GM12878 (cell line): ENCODE measurements around the gene DUS1L. TPM values are rescaled to one million over a fixed set of nuclear protein-coding genes. Genes with fewer than 3 reads are reported as not detected.
A peak's percentile ranks its signal among the peaks of the same experiment; 100 is the strongest.

ENCODE experiments used
- ATAC-seq: fragments of 200-7000 bp; cut with Tn5 transposase; 3 replicates; pipeline ENCODE4 v1.9.1; 2020; ENCODE audit warnings: mild to moderate bottlenecking, moderate library complexity
- BruUV-seq: library from RNA; stranded (reverse); fragments of 400-500 nt; replicated peaks from 2 replicates; lab custom pipeline; 2021; lab: Mats Ljungman, UMichigan
- CTCF ChIA-PET: fragments of 300-600 bp; sonication (Branson Sonifier 250); formaldehyde crosslinking; extraction: SDS; loops from one replicate; lab custom pipeline; 2021; ENCODE audit warnings: inconsistent platforms; lab: Yijun Ruan, JAX
- POLR2A ChIA-PET: fragments of 350-600 bp; formaldehyde crosslinking; extraction: SDS; loops from one replicate; lab custom pipeline; 2021; ENCODE audit warnings: inconsistent platforms; lab: Charles Lee
- RAD21 ChIA-PET: fragments of 300-600 bp; sonication (Branson Sonifier 250); formaldehyde crosslinking; loops from one replicate; lab custom pipeline; 2023; ENCODE audit warnings: antibody characterized with exemption; ENCODE audit not compliant: unreplicated experiment; lab: Charles Lee
- SMC1A ChIA-PET: fragments of 300-600 bp; sonication (Branson Sonifier 250); formaldehyde crosslinking; loops from one replicate; lab custom pipeline; 2023; ENCODE audit not compliant: unreplicated experiment, uncharacterized antibody; lab: Charles Lee
- DNase-seq: peaks from one replicate; pipeline ENCODE4 v3.0.0-alpha.2; 2011; ENCODE audit warnings: low read depth, low spot score
- FAIRE-seq: peaks from 3 replicates; lab custom pipeline; 2011; peaks lifted over from hg19 to GRCh38; lab: Jason Lieb, UNC
- H2AFZ ChIP-seq: 2 replicates; pipeline ENCODE4 v1.6.0; 2011; ENCODE audit warnings: low read depth, low read length, control low read depth; ENCODE audit not compliant: control insufficient read depth
- H3K27ac ChIP-seq: 2 replicates; pipeline ENCODE4 v1.5.1; 2011; ENCODE audit warnings: control low read depth; ENCODE audit not compliant: control insufficient read depth, insufficient read depth
- H3K27me3 ChIP-seq, 2 experiments: replicated peaks in 1 of 2; 2 replicates each; pipeline versions ENCODE4 v1.6.0 to v1.6.1; 2011; ENCODE audit warnings: low read length in 1 of 2; ENCODE audit not compliant: control insufficient read depth in 2 of 2, insufficient read depth in 2 of 2
- H3K36me3 ChIP-seq, 2 experiments: 2 replicates each; pipeline ENCODE4 v1.5.1; 2011; ENCODE audit warnings: low read length in 1 of 2; ENCODE audit not compliant: control insufficient read depth in 2 of 2, insufficient read depth in 2 of 2
- H3K4me1 ChIP-seq: 2 replicates; pipeline ENCODE4 v1.6.1; 2011; ENCODE audit warnings: mild to moderate bottlenecking, low read length, moderate library complexity, mixed read lengths; ENCODE audit not compliant: control insufficient read depth, insufficient read depth
- H3K4me2 ChIP-seq: 2 replicates; pipeline ENCODE4 v1.6.0; 2011; ENCODE audit warnings: control low read depth; ENCODE audit not compliant: control insufficient read depth, insufficient read depth
- H3K4me3 ChIP-seq: fragments of 200-600 bp; sonication (generic); 2 replicates; pipeline ENCODE4 v1.5.1; 2016
- H3K79me2 ChIP-seq: 2 replicates; pipeline ENCODE4 v1.6.0; 2011; ENCODE audit warnings: low read length; ENCODE audit not compliant: control insufficient read depth, insufficient read depth
- H3K9ac ChIP-seq: 2 replicates; pipeline ENCODE4 v1.8.0; 2011; ENCODE audit warnings: low read length, control low read depth, mixed read lengths; ENCODE audit not compliant: control insufficient read depth, insufficient read depth
- H3K9me3 ChIP-seq: replicated peaks from 3 replicates; pipeline ENCODE4 v1.5.1; 2011; ENCODE audit warnings: mild to moderate bottlenecking, low read length; ENCODE audit not compliant: control insufficient read depth, insufficient read depth
- H4K20me1 ChIP-seq: 2 replicates; pipeline ENCODE4 v1.6.0; 2011; ENCODE audit not compliant: control insufficient read depth, insufficient read depth
- CHD1 ChIP-seq: IDR thresholded peaks from 2 replicates; pipeline ENCODE4 v1.6.1; 2012; ENCODE audit warnings: low read depth, low read length, improper control_type of control experiment
- EZH2 ChIP-seq: IDR thresholded peaks from 2 replicates; pipeline ENCODE4 v1.6.1; 2012; ENCODE audit warnings: low read depth, mild to moderate bottlenecking, control low read depth, inconsistent platforms, low read length, borderline replicate concordance; ENCODE audit not compliant: control insufficient read depth
- MTA2 ChIP-seq: fragments of 450-650 bp; IDR thresholded peaks from 2 replicates; pipeline ENCODE4 v1.6.1; 2016; ENCODE audit warnings: low read depth, mild to moderate bottlenecking, moderate library complexity
- MTA3 ChIP-seq: IDR thresholded peaks from 2 replicates; pipeline ENCODE4 v1.6.1; 2012; ENCODE audit warnings: low read length, inconsistent platforms, borderline replicate concordance
- MYB ChIP-seq: fragments of 150-350 bp; IDR thresholded peaks from 2 replicates; pipeline ENCODE4 v1.6.1; 2014; ENCODE audit warnings: mild to moderate bottlenecking, low read depth, low read length, borderline replicate concordance
- MYC ChIP-seq: IDR thresholded peaks from 2 replicates; pipeline ENCODE4 v1.6.1; 2011; ENCODE audit warnings: mild to moderate bottlenecking, low read length, moderate library complexity, inconsistent platforms; ENCODE audit not compliant: insufficient read depth, insufficient replicate concordance, insufficient read length, severe bottlenecking
- PRDM15 ChIP-seq: fragments of 450-650 bp; formaldehyde crosslinking; IDR thresholded peaks from 2 replicates; pipeline ENCODE4 v1.4.0; 2020; ENCODE audit warnings: mild to moderate bottlenecking, moderate library complexity
- RAD51 ChIP-seq: fragments of 450-650 bp; IDR thresholded peaks from 2 replicates; pipeline ENCODE4 v1.6.1; 2016; ENCODE audit warnings: moderate library complexity, mild to moderate bottlenecking, inconsistent platforms
- RELB ChIP-seq: fragments of 450-650 bp; IDR thresholded peaks from 2 replicates; pipeline ENCODE4 v1.6.1; 2017; ENCODE audit warnings: low read depth, mild to moderate bottlenecking, moderate library complexity
- TCF3 ChIP-seq: IDR thresholded peaks from 2 replicates; pipeline ENCODE4 v1.6.1; 2012; ENCODE audit warnings: low read depth, mild to moderate bottlenecking, low read length, borderline replicate concordance; ENCODE audit not compliant: insufficient read depth
- ZBTB40 ChIP-seq: fragments of 450-650 bp; IDR thresholded peaks from 2 replicates; pipeline ENCODE4 v1.6.1; 2016; ENCODE audit warnings: mild to moderate bottlenecking, moderate library complexity, borderline replicate concordance
- ZNF384 ChIP-seq: IDR thresholded peaks from 2 replicates; pipeline ENCODE4 v1.6.1; 2012; ENCODE audit warnings: low read depth, mild to moderate bottlenecking, low read length, improper control_type of control experiment, borderline replicate concordance
- WGBS: methylation state at CpG from one replicate; pipeline ENCODE4 v1.1.6; 2016; ENCODE audit warnings: low lambda C conversion rate; ENCODE audit not compliant: insufficient replicate concordance, insufficient coverage; ENCODE audit errors: missing lambda C conversion rate; 5-methylcytosine and 5-hydroxymethylcytosine counted together
- in situ Hi-C: fragments of 300-500 bp; cut with MboI; formaldehyde crosslinking; loops from 9 replicates; pipeline ENCODE4 v1.14.3; 2018; ENCODE audit warnings: mixed read lengths
- intact Hi-C: fragments of 100-400 bp; cut with micrococcal nuclease; formaldehyde crosslinking; loops from one replicate; pipeline ENCODE4 v1.14.2; 2022; ENCODE audit not compliant: unreplicated experiment
- polyA plus RNA-seq, 11 experiments: library from polyadenylated mRNA; depleted of rRNA in 4 of 11; unstranded in 6 of 11; stranded (reverse) in 5 of 11; fragments of >200 nt; fragmentation: Nextera tagmentation in 4 of 11; fragmentation: Illumina TruSeq in 1 of 11; extraction: Ambion mirVana in 4 of 11; extraction: Trizol in 1 of 11; gene quantifications; 1 replicate in 1 of 11; 2 replicates in 10 of 11; pipeline versions ENCODE4 v1.2.1 to v1.2.3, GENCODE V29; 2011 to 2016; ENCODE audit warnings: inconsistent platforms in 2 of 11, missing spikeins in 2 of 11, low read depth in 1 of 11
- total RNA-seq, 4 experiments: library from RNA; depleted of rRNA in 3 of 4; stranded (reverse); fragments of >200 nt in 3 of 4; fragmentation: Illumina TruSeq in 1 of 4; extraction: Trizol in 1 of 4; gene quantifications; 2 replicates each; pipeline versions ENCODE4 v1.2.1 to v1.2.3, GENCODE V29; 2013 to 2021

The DUS1L gene
- total and polyA plus RNA-seq, 10 of the 15 experiments (the other 5 are each of a cell fraction or from before 2014, with no cell fraction given) = 6.1 to 157 (median 44.5) TPM

DNA sequence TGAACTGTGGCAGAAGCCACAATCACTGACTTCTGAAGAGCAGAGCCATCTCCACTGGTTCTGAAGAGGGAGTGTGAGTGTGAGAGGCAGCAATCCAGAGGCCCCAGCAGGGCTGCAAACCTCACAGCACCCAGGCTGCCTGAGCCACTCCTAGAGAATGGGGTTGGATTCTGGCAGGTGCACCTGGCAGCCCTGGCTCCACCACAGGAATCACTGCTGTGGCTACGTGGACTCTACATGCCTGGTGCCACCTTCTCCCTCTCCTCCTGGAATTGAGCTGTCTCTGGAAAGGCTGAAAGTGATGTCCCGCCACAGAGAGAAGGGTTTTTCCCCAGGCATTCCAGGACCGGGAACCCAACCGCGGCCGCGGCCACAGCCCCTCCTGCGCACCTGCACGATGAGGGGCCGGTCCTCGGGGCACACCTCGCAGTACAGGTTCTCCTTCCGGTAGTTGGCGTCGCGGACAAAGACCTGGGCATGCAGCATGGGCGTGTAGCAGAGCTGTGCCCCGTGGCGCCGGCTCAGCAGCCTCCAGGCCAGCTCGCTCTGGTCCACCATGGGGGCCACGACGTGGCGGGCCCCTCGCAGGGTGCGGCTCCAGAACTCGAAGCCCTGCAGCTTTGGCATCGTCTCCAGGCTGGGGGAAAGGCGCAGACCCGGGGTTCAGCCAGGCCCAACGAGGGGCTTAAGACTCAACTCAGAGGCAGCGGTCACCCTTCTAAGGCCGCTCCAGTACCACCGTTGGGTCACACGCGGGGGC is 991 bp downstream of the DUS1L start:
- Histone ChIP-seq H3K4me1 (peaks cover 8% of the 10 kb centered on the region), H3K9me3 (no peaks in the 10 kb centered on the region), H3K4me2 (peak overlapping the region; percentile 82), H2AFZ (no peak overlapping the region; the same call in 1 of the 2 replicates), H3K9ac (peak overlapping the region; percentile 90), H3K36me3 (peaks cover 3 to 15% of the 10 kb centered on the region in 2 experiments; a peak in 3 of 4 replicates), H3K27me3 (no peaks in the 10 kb centered on the region), H3K79me2 (peaks cover 20% of the 10 kb centered on the region), H3K4me3 (peak overlapping the region; percentile 90), H4K20me1 (no peaks in the 10 kb centered on the region), H3K27ac (peak overlapping the region; percentile 65)
- SMC1A ChIA-PET = interaction anchor here (2.2 kb wide), 1 partner anchor 27 kb away, joined by 5 read pairs; the partner anchor contains the start of gene DCXR
- FAIRE-seq (no peak), ATAC-seq (peak; percentile 70), DNase-seq (no peak)
- CTCF ChIA-PET = interaction anchor here (0.7 to 1.0 kb wide), 2 partner anchors 34 to 101 kb away, joined by 3 to 4 read pairs; no protein-coding TSS in a partner anchor
- POLR2A ChIA-PET = interaction anchor here (0.6 to 0.8 kb wide), 2 partner anchors 11 to 31 kb away, joined by 3 read pairs; no protein-coding TSS in a partner anchor
- intact Hi-C loops = no loop called here
- TSS peak; percentile 73 for BruUV-seq
- RAD21 ChIA-PET = no interaction called here
- in situ Hi-C loops = no loop called here
- WGBS = 7% methylated on average over 36 of the region's 36 CpGs
- TF ChIP-seq MYC (no peak), MTA3 (no peak), ZNF384 (no peak), PRDM15 (CRISPR knock-in tag) (no peak), EZH2 (no peak), RAD51 (no peak), MYB (no peak), CHD1 (no peak), MTA2 (no peak), TCF3 (no peak), ZBTB40 (no peak), RELB (no peak)
